K562 (cell line): ENCODE results near the gene AHI1. TPM values are rescaled to one million over a fixed set of nuclear protein-coding genes. Genes with fewer than 3 reads are reported as not detected.
A peak's percentile ranks its signal among the peaks of the same experiment; 100 is the strongest.

ENCODE experiments used
- CBX3 ChIP-seq, 2 experiments: IDR thresholded peaks; 1 replicate in 1 of 2; 2 replicates in 1 of 2; pipeline ENCODE4 v1.6.1; 2012; ENCODE audit warnings: inconsistent platforms in 2 of 2, low read length in 2 of 2, borderline replicate concordance in 1 of 2, control low read depth in 1 of 2
- EGR1 ChIP-seq: fragments of 450-650 bp; conservative IDR thresholded peaks from 2 replicates; pipeline ENCODE4 v1.6.1; 2017; ENCODE audit warnings: mild to moderate bottlenecking
- EZH2 ChIP-seq: IDR thresholded peaks from 2 replicates; pipeline ENCODE4 v1.6.1; 2012; ENCODE audit warnings: low read depth, mild to moderate bottlenecking, inconsistent platforms, low read length, borderline replicate concordance
- HDGF ChIP-seq: fragments of 450-650 bp; IDR thresholded peaks from 2 replicates; pipeline ENCODE4 v1.6.1; 2016
- KAT7 ChIP-seq: sonication (generic); formaldehyde crosslinking; IDR thresholded peaks from 2 replicates; pipeline ENCODE4 v1.8.0; 2022; ENCODE audit warnings: missing genetic modification reagents, mild to moderate bottlenecking, borderline replicate concordance
- MYBL2 ChIP-seq, 2 experiments: fragments of 450-650 bp in 1 of 2; sonication (generic) in 1 of 2; formaldehyde crosslinking in 1 of 2; IDR thresholded peaks; 2 replicates each; pipeline versions ENCODE4 v1.6.1 to v1.8.1; 2017 to 2022; ENCODE audit warnings: borderline replicate concordance in 1 of 2, inconsistent platforms in 1 of 2, low read depth in 1 of 2, mild to moderate bottlenecking in 1 of 2, missing genetic modification reagents in 1 of 2, moderate library complexity in 1 of 2
- NFIX ChIP-seq: fragments of 250-450 bp; sonication (Bioruptor Pico); IDR thresholded peaks from 2 replicates; pipeline ENCODE4 v1.4.0; 2020; ENCODE audit warnings: low read depth, mild to moderate bottlenecking, moderate library complexity
- NR3C1 ChIP-seq: sonication (generic); formaldehyde crosslinking; IDR thresholded peaks from 2 replicates; pipeline ENCODE4 v1.8.1; 2022; ENCODE audit warnings: missing genetic modification reagents
- PTRF ChIP-seq: fragments of 450-650 bp; IDR thresholded peaks from 2 replicates; pipeline ENCODE4 v1.6.1; 2016; ENCODE audit warnings: mild to moderate bottlenecking, missing genetic modification characterization, missing compliant biosample characterization
- SMARCE1 ChIP-seq: fragments of 450-650 bp; IDR thresholded peaks from 2 replicates; pipeline ENCODE4 v1.7.1; 2016; ENCODE audit warnings: mild to moderate bottlenecking
- SOX6 ChIP-seq: fragments of 450-650 bp; IDR thresholded peaks from 2 replicates; pipeline ENCODE4 v1.6.1; 2014; ENCODE audit warnings: mild to moderate bottlenecking
- SRSF1 ChIP-seq: fragments of 200-400 bp; formaldehyde crosslinking; IDR thresholded peaks from 2 replicates; pipeline ENCODE4 v1.6.1; 2017; ENCODE audit warnings: mild to moderate bottlenecking, low read depth, low read length, moderate library complexity
- SRSF7 ChIP-seq: fragments of 200-400 bp; formaldehyde crosslinking; optimal IDR thresholded peaks from 2 replicates; pipeline ENCODE3; 2017; ENCODE audit warnings: mild to moderate bottlenecking, low read depth, low read length
- ZFP1 ChIP-seq: fragments of 450-650 bp; formaldehyde crosslinking; IDR thresholded peaks from 2 replicates; pipeline ENCODE4 v1.4.0; 2020; ENCODE audit warnings: mild to moderate bottlenecking, mixed read lengths
- ZNF197 ChIP-seq: fragments of 200-800 bp; sonication (Bioruptor generic); IDR thresholded peaks from 2 replicates; pipeline ENCODE4 v1.6.1; 2016; ENCODE audit warnings: low read depth, missing genetic modification characterization, missing compliant biosample characterization
- ZNF24 ChIP-seq: fragments of 450-650 bp; IDR thresholded peaks from 2 replicates; pipeline ENCODE4 v1.6.1; 2016
- ZNF282 ChIP-seq: sonication (generic); formaldehyde crosslinking; IDR thresholded peaks from 2 replicates; pipeline ENCODE4 v1.8.1; 2023; ENCODE audit warnings: missing genetic modification reagents
- ZNF699 ChIP-seq: fragments of 250-450 bp; sonication (Bioruptor Pico); IDR thresholded peaks from 2 replicates; pipeline ENCODE4 v1.8.0; 2021; ENCODE audit warnings: mild to moderate bottlenecking, moderate library complexity; ENCODE audit not compliant: insufficient replicate concordance
- ZNF707 ChIP-seq: fragments of 250-450 bp; sonication (Bioruptor Pico); conservative IDR thresholded peaks from 2 replicates; pipeline ENCODE4 v1.8.0; 2022; ENCODE audit warnings: inconsistent platforms, mild to moderate bottlenecking, moderate library complexity
- ZNF79 ChIP-seq: fragments of 250-450 bp; sonication (Bioruptor Pico); IDR thresholded peaks from 2 replicates; pipeline ENCODE4 v1.4.0; 2020; ENCODE audit warnings: low read depth, mild to moderate bottlenecking, moderate library complexity
- polyA plus RNA-seq, 8 experiments: library from polyadenylated mRNA; depleted of rRNA in 4 of 8; stranded (reverse) in 5 of 8; unstranded in 3 of 8; fragments of >200 nt; fragmentation: Nextera tagmentation in 2 of 8; fragmentation: Illumina TruSeq in 1 of 8; extraction: Ambion mirVana in 2 of 8; extraction: Trizol in 1 of 8; gene quantifications; 2 replicates each; pipeline versions ENCODE4 v1.2.1 to v1.2.3, GENCODE V29; 2011 to 2014; ENCODE audit warnings: inconsistent platforms in 1 of 8, missing spikeins in 1 of 8
- total RNA-seq, 7 experiments: library from RNA; depleted of rRNA in 6 of 7; stranded (reverse); fragments of >200 nt in 6 of 7; fragmentation: Illumina TruSeq in 2 of 7; extraction: Trizol in 2 of 7; gene quantifications; 2 replicates each; pipeline versions ENCODE4 v1.2.1 to v1.2.3, GENCODE V29; 2011 to 2021; ENCODE audit warnings: low replicate concordance in 1 of 7
- TF ChIP-seq, protein P1 (sequence below): sonication (generic); IDR thresholded peaks from 2 replicates; pipeline ENCODE4 v1.6.1; 2016
- TF ChIP-seq, protein P2 (sequence below), 3 experiments: IDR thresholded peaks in 2 of 3; conservative IDR thresholded peaks in 1 of 3; 2 replicates each; pipeline ENCODE4 v1.5.1; 2011 to 2012; ENCODE audit warnings: low read length in 3 of 3, mild to moderate bottlenecking in 3 of 3, control low read depth in 2 of 3, improper control_type of control experiment in 1 of 3, inconsistent platforms in 1 of 3, low read depth in 1 of 3, mixed read lengths in 1 of 3, moderate library complexity in 1 of 3; ENCODE audit not compliant: insufficient read depth in 2 of 3
- TF ChIP-seq, protein P3 (sequence below): fragments of 250-450 bp; sonication (Bioruptor Pico); IDR thresholded peaks from 2 replicates; pipeline ENCODE4 v1.8.0; 2022; ENCODE audit warnings: moderate library complexity, mild to moderate bottlenecking, inconsistent platforms
- TF ChIP-seq, protein P4 (sequence below): fragments of 450-650 bp; formaldehyde crosslinking; IDR thresholded peaks from 2 replicates; pipeline ENCODE4 v1.4.0; 2020; ENCODE audit warnings: mild to moderate bottlenecking, moderate library complexity
- TF ChIP-seq, protein P5 (sequence below): fragments of 250-450 bp; sonication (Bioruptor Pico); IDR thresholded peaks from 2 replicates; pipeline ENCODE4 v1.5.0; 2021

AHI1 gene
- total and polyA plus RNA-seq, 9 of the 15 experiments (the other 6 are each of a cell fraction or from before 2014, with no cell fraction given), result 24.7 to 54.9 (median 32.2) TPM

DNA sequence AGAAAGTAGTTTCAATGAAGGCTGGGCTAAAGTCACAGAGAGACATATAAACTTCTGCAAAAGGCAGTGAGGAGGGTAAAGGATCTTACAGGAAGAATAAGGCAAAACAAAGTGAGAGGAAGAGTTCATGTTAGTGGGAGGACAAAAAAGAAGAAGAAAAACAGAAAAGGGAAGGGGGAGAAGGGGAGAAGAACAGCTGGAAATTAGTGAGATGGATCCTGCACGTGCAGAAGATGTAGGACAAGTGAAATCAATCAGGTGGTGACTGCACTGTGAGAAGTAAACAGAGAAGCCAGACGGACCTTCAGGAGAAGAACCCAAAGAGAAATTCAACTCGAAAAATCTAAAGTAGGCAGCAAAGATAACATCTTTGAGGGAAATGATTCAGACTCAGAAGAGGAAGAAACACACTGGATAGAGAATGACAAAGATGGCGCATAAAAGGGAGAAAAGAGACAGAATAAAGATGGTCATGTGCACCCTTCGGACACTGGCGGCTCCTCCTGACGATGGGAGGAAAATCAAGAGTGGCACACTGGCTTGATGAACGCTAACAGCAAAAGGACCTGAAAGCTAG is 210.5 kb downstream of the AHI1 start (continued):
- TF ChIP-seq, protein P1, sequence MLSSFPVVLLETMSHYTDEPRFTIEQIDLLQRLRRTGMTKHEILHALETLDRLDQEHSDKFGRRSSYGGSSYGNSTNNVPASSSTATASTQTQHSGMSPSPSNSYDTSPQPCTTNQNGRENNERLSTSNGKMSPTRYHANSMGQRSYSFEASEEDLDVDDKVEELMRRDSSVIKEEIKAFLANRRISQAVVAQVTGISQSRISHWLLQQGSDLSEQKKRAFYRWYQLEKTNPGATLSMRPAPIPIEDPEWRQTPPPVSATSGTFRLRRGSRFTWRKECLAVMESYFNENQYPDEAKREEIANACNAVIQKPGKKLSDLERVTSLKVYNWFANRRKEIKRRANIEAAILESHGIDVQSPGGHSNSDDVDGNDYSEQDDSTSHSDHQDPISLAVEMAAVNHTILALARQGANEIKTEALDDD, result no peak
- TF ChIP-seq MYBL2 (IDR thresholded peaks at IDR 0.05; ENCODE audit: low read depth) (no peak), MYBL2 (CRISPR knock-in tag; IDR thresholded peaks at IDR 0.05; ENCODE audit: borderline replicate concordance) (no peak), SOX6 (0 out of 2 replicates have a peak, but pooled peaks have one; percentile 20), PTRF (tag) (no peak), ZNF24 (no peak), SRSF7 (no peak), ZFP1 (CRISPR knock-in tag) (no peak), ZNF707 (CRISPR knock-in tag) (no peak), SMARCE1 (peak; percentile 70; the same call in 1 of the 2 replicates), SRSF1 (no peak), KAT7 (CRISPR knock-in tag) (no peak), NR3C1 (no peak), ZNF197 (no peak), HDGF (no peak), ZNF699 (CRISPR knock-in tag) (no peak), CBX3 (IDR thresholded peaks at IDR 0.05; ENCODE audit: borderline replicate concordance in 1 of 2, low read length in 2 of 2) (no peak), EGR1 (no peak), ZNF282 (no peak), ZNF79 (no peak), NFIX (no peak), EZH2 (no peak)
- TF ChIP-seq, protein P2, sequence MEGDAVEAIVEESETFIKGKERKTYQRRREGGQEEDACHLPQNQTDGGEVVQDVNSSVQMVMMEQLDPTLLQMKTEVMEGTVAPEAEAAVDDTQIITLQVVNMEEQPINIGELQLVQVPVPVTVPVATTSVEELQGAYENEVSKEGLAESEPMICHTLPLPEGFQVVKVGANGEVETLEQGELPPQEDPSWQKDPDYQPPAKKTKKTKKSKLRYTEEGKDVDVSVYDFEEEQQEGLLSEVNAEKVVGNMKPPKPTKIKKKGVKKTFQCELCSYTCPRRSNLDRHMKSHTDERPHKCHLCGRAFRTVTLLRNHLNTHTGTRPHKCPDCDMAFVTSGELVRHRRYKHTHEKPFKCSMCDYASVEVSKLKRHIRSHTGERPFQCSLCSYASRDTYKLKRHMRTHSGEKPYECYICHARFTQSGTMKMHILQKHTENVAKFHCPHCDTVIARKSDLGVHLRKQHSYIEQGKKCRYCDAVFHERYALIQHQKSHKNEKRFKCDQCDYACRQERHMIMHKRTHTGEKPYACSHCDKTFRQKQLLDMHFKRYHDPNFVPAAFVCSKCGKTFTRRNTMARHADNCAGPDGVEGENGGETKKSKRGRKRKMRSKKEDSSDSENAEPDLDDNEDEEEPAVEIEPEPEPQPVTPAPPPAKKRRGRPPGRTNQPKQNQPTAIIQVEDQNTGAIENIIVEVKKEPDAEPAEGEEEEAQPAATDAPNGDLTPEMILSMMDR (IDR thresholded peaks at IDR 0.05 in 2 of 3, conservative IDR thresholded peaks at IDR 0.05 in 1 of 3; ENCODE audit: insufficient read depth in 2 of 3, low read depth in 1 of 3, low read length in 3 of 3), result no peak
- TF ChIP-seq, protein P3, sequence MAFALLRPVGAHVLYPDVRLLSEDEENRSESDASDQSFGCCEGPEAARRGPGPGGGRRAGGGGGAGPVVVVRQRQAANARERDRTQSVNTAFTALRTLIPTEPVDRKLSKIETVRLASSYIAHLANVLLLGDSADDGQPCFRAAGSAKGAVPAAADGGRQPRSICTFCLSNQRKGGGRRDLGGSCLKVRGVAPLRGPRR, result no peak
- TF ChIP-seq, protein P4, sequence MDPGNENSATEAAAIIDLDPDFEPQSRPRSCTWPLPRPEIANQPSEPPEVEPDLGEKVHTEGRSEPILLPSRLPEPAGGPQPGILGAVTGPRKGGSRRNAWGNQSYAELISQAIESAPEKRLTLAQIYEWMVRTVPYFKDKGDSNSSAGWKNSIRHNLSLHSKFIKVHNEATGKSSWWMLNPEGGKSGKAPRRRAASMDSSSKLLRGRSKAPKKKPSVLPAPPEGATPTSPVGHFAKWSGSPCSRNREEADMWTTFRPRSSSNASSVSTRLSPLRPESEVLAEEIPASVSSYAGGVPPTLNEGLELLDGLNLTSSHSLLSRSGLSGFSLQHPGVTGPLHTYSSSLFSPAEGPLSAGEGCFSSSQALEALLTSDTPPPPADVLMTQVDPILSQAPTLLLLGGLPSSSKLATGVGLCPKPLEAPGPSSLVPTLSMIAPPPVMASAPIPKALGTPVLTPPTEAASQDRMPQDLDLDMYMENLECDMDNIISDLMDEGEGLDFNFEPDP (CRISPR knock-in tag), result no peak
- TF ChIP-seq, protein P5, sequence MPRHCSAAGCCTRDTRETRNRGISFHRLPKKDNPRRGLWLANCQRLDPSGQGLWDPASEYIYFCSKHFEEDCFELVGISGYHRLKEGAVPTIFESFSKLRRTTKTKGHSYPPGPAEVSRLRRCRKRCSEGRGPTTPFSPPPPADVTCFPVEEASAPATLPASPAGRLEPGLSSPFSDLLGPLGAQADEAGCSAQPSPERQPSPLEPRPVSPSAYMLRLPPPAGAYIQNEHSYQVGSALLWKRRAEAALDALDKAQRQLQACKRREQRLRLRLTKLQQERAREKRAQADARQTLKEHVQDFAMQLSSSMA, result no peak
